T-helper 17 cell (primary cell): ENCODE data around the gene S1PR5. TPM values are rescaled to one million over a fixed set of nuclear protein-coding genes. Genes with fewer than 3 reads are reported as not detected.
"Not testable (repeated sequence)": the region's sequence is repeated elsewhere in the genome, so short reads cannot be mapped to it uniquely, and the experiment has no call there.

Source experiments
- ATAC-seq: fragments of 150-1000 bp; cut with Tn5 transposase; 2 replicates; pipeline ENCODE4 v1.10.0; 2021; ENCODE audit warnings: mild to moderate bottlenecking, moderate library complexity
- DNase-seq, 3 donors: peaks; one replicate each; pipeline versions ENCODE4 v3.0.0 to v3.0.0-alpha.2; 2020 to 2021
- H3K9me3 ChIP-seq: one replicate; pipeline ENCODE4 v1.7.0; 2013; ENCODE audit warnings: low read length, mild to moderate bottlenecking; ENCODE audit not compliant: control insufficient read depth, poor library complexity, severe bottlenecking
- H3K27ac Mint-ChIP-seq: one replicate; pipeline ENCODE4 v1.8.0; 2022; ENCODE audit warnings: mild to moderate bottlenecking, moderate library complexity, mixed read lengths
- H3K27me3 Mint-ChIP-seq: one replicate; pipeline ENCODE4 v1.8.0; 2022; ENCODE audit warnings: mixed read lengths
- H3K36me3 Mint-ChIP-seq: one replicate; pipeline ENCODE4 v1.8.0; 2022; ENCODE audit warnings: low read depth, mixed read lengths
- H3K4me1 Mint-ChIP-seq: one replicate; pipeline ENCODE4 v1.8.0; 2022; ENCODE audit warnings: mild to moderate bottlenecking, mixed read lengths
- H3K4me3 Mint-ChIP-seq: one replicate; pipeline ENCODE4 v1.8.0; 2022; ENCODE audit warnings: mild to moderate bottlenecking, moderate library complexity, mixed read lengths
- total RNA-seq, 4 donors: library from RNA in 2 of 4; stranded (reverse) in 2 of 4; gene quantifications; one replicate each; pipeline ENCODE4 v1.2.3 and lab custom pipeline; 2022 to 2026

S1PR5 gene
- total RNA-seq, 2 donors from 2014 or later = 0.50 to 1.3 TPM

GRCh38 chr19:10552510-10553053 lies 35.3 kb upstream of the S1PR5 start:
- DNase-seq = no peak
- H3K4me3 Mint-ChIP-seq = peak overlapping the region; percentile 62
- H3K4me1 Mint-ChIP-seq = peaks cover 20% of the 10 kb centered on the region
- H3K27ac Mint-ChIP-seq = peak overlapping the region; percentile 89
- no peaks in the 10 kb centered on the region for H3K36me3 Mint-ChIP-seq
- no peak for ATAC-seq
- no peaks in the 10 kb centered on the region for H3K27me3 Mint-ChIP-seq
- H3K9me3 ChIP-seq = no peaks in the 10 kb centered on the region

GRCh38 chr19:10551698-10552301 lies 34.6 kb upstream of the S1PR5 start:
- Mint-ChIP-seq H3K36me3 (no peaks in the 10 kb centered on the region), H3K27ac (peak overlapping the region; percentile 89), H3K27me3 (no peaks in the 10 kb centered on the region), H3K4me1 (peaks cover 22% of the 10 kb centered on the region), H3K4me3 (no peak overlapping the region)
- H3K9me3 ChIP-seq = no peaks in the 10 kb centered on the region
- ATAC-seq = no peak
- no peak for DNase-seq

- Mint-ChIP-seq H3K27ac (peak overlapping the region; percentile 16), H3K4me1 (peaks cover 22% of the 10 kb centered on the region)
- not testable (repeated sequence) for H3K36me3 Mint-ChIP-seq, H3K4me3 Mint-ChIP-seq, H3K9me3 ChIP-seq, DNase-seq, H3K27me3 Mint-ChIP-seq, ATAC-seq
These were observed 33.8 kb upstream of the S1PR5 start for GRCh38 chr19:10551006-10551405.

GRCh38 chr19:10550336-10550735 lies 33.1 kb upstream of the S1PR5 start:
- ATAC-seq = no peak
- Mint-ChIP-seq H3K27me3 (no peaks in the 10 kb centered on the region), H3K36me3 (no peaks in the 10 kb centered on the region), H3K4me1 (peaks cover 20% of the 10 kb centered on the region), H3K4me3 (no peak overlapping the region), H3K27ac (peak overlapping the region; percentile 27)
- H3K9me3 ChIP-seq = no peaks in the 10 kb centered on the region
- DNase-seq = no peak

GRCh38 chr19:10549733-10550132 lies 32.5 kb upstream of the S1PR5 start:
- Mint-ChIP-seq H3K4me1 (peaks cover 24% of the 10 kb centered on the region), H3K27ac (peak overlapping the region; percentile 27), H3K36me3 (no peaks in the 10 kb centered on the region), H3K27me3 (no peaks in the 10 kb centered on the region), H3K4me3 (no peak overlapping the region)
- ATAC-seq (no peak), DNase-seq (no peak)
- H3K9me3 ChIP-seq = no peaks in the 10 kb centered on the region

- no peaks in the 10 kb centered on the region for H3K9me3 ChIP-seq
- ATAC-seq (no peak), DNase-seq (no peak)
- H3K4me1 Mint-ChIP-seq = peaks cover 23% of the 10 kb centered on the region
- H3K36me3 Mint-ChIP-seq = no peaks in the 10 kb centered on the region
- peak overlapping the region; percentile 9 for H3K27ac Mint-ChIP-seq
- no peak overlapping the region for H3K4me3 Mint-ChIP-seq
- no peaks in the 10 kb centered on the region for H3K27me3 Mint-ChIP-seq
These were observed 31.6 kb upstream of the S1PR5 start for GRCh38 chr19:10548746-10549276.

GRCh38 chr19:10546817-10547216 lies 29.6 kb upstream of the S1PR5 start:
- no peak overlapping the region for H3K4me3 Mint-ChIP-seq
- no peak overlapping the region for H3K27ac Mint-ChIP-seq
- no peaks in the 10 kb centered on the region for H3K27me3 Mint-ChIP-seq
- ATAC-seq (no peak), DNase-seq (no peak)
- H3K9me3 ChIP-seq = no peaks in the 10 kb centered on the region
- peaks cover 13% of the 10 kb centered on the region for H3K4me1 Mint-ChIP-seq
- no peaks in the 10 kb centered on the region for H3K36me3 Mint-ChIP-seq

GRCh38 chr19:10544753-10545251 lies 27.6 kb upstream of the S1PR5 start:
- ATAC-seq (no peak), DNase-seq (no peak)
- Mint-ChIP-seq H3K27ac (peak overlapping the region; percentile 87), H3K4me1 (peaks cover 13% of the 10 kb centered on the region), H3K36me3 (no peaks in the 10 kb centered on the region), H3K4me3 (peak overlapping the region; percentile 94), H3K27me3 (peaks cover 8% of the 10 kb centered on the region)
- H3K9me3 ChIP-seq = no peaks in the 10 kb centered on the region

- no peak for DNase-seq
These were observed 27.1 kb upstream of the S1PR5 start for GRCh38 chr19:10544242-10544752.

GRCh38 chr19:10543420-10544241 lies 26.4 kb upstream of the S1PR5 start, which contains the start of gene ATG4D:
TSS of gene ATG4D (plus strand) at chr19:10543904. CDS start at chr19:10544091, 187 bp downstream.
- H3K36me3 Mint-ChIP-seq = no peaks in the 10 kb centered on the region
- peaks cover 13% of the 10 kb centered on the region for H3K4me1 Mint-ChIP-seq
- ATAC-seq (peak; percentile 90), DNase-seq (peak; percentile 76 to 86 (median 84))
- peak within 1 kb of the TSS; percentile 87 for H3K27ac Mint-ChIP-seq
- peak within 1 kb of the TSS; percentile 94 for H3K4me3 Mint-ChIP-seq
- peaks cover 15% of the 10 kb centered on the region for H3K27me3 Mint-ChIP-seq
- H3K9me3 ChIP-seq = no peaks in the 10 kb centered on the region

More at GRCh38 chr19:10544242-10544752, 27.1 kb upstream of the S1PR5 start:
- ATAC-seq = no peak
- Mint-ChIP-seq H3K27me3 (peaks cover 9% of the 10 kb centered on the region), H3K36me3 (no peaks in the 10 kb centered on the region), H3K4me3 (peak overlapping the region; percentile 94), H3K27ac (peak overlapping the region; percentile 87), H3K4me1 (peaks cover 13% of the 10 kb centered on the region)
- no peaks in the 10 kb centered on the region for H3K9me3 ChIP-seq

GRCh38 chr19:10543059-10543419 lies 25.8 kb upstream of the S1PR5 start:
- H3K27me3 Mint-ChIP-seq = peaks cover 21% of the 10 kb centered on the region
- H3K4me1 Mint-ChIP-seq = peaks cover 13% of the 10 kb centered on the region
- ATAC-seq = no peak
- peak overlapping the region; percentile 81 for H3K4me3 Mint-ChIP-seq
- no peaks in the 10 kb centered on the region for H3K9me3 ChIP-seq
- peak overlapping the region; percentile 11 for H3K27ac Mint-ChIP-seq
- DNase-seq = no peak
- H3K36me3 Mint-ChIP-seq = no peaks in the 10 kb centered on the region

GRCh38 chr19:10539016-10539415 lies 21.8 kb upstream of the S1PR5 start:
- ATAC-seq, H3K4me1 Mint-ChIP-seq, H3K4me3 Mint-ChIP-seq, H3K36me3 Mint-ChIP-seq, H3K27ac Mint-ChIP-seq, H3K9me3 ChIP-seq, DNase-seq: not testable (repeated sequence)
- H3K27me3 Mint-ChIP-seq = peaks cover 33% of the 10 kb centered on the region
